ENCODE data around the gene PON1. TPM values are rescaled to one million over a fixed set of nuclear protein-coding genes. Genes with fewer than 3 reads are reported as not detected.

Gene PON1
- total RNA-seq, 4 donors from 2014 or later = 0.34 TPM; not detected in 3

- TF ChIP-seq CTCF (IDR thresholded peaks at IDR 0.05; ENCODE audit: low read depth) = no peak
Observed at GRCh38 chr7:95327356-95327755, 3.0 kb upstream of the PON1 start.

GRCh38 chr7:95323410-95324129 is 762 bp downstream of the PON1 start:
- TF ChIP-seq CTCF (IDR thresholded peaks at IDR 0.05; ENCODE audit: low read depth) = no peak

DNA sequence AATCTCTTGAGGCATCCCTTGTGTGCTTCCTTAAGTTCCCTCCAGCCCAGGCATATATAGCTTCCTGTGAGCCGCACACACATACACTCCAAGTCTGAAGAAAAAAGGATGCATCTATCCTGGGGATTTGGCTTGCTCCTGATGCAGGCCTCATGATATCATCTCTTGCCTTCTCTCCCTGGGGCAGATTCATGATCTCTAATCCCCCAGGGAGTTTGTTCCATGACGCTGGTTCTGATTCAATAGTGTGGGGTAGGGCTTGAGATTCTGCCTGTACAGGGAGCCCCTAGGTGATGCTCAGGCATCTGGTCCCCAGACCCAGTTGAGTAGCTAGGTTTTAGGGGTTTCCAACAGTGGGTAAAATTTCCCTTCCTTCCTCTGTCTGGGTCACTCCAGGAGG is 1.5 kb downstream of the PON1 start:
- TF ChIP-seq CTCF (IDR thresholded peaks at IDR 0.05; ENCODE audit: low read depth) = no peak

- no peak for TF ChIP-seq CTCF (IDR thresholded peaks at IDR 0.05; ENCODE audit: low read depth)
Observed at GRCh38 chr7:95322396-95322795, 1.9 kb downstream of the PON1 start.

GRCh38 chr7:95321720-95322119 is 2.6 kb downstream of the PON1 start:
- TF ChIP-seq CTCF (IDR thresholded peaks at IDR 0.05; ENCODE audit: low read depth) = no peak

GRCh38 chr7:95320651-95321050 is 3.7 kb downstream of the PON1 start:
- no peak for TF ChIP-seq CTCF (IDR thresholded peaks at IDR 0.05; ENCODE audit: low read depth)

- no peak for TF ChIP-seq CTCF (IDR thresholded peaks at IDR 0.05; ENCODE audit: low read depth)
Observed at GRCh38 chr7:95319570-95319969, 4.8 kb downstream of the PON1 start.

Measured in subcutaneous adipose tissue (tissue), 4 donors.